GM10248 (cell line): ENCODE measurements around the gene VPS72.

Experiments used
- CTCF ChIA-PET: fragments of 300-600 bp; sonication (Branson Sonifier 250); formaldehyde crosslinking; extraction: SDS; loops from one replicate; lab custom pipeline; 2021; ENCODE audit warnings: antibody characterized with exemption; lab: Yijun Ruan, JAX
- POLR2A ChIA-PET: fragments of 350-650 bp; sonication (Branson Sonifier 250); formaldehyde crosslinking; extraction: SDS; loops from one replicate; lab custom pipeline; 2020; ENCODE audit warnings: antibody characterized with exemption; lab: Yijun Ruan, JAX
- DNase-seq: peaks from one replicate; pipeline ENCODE4 v3.0.0; 2012; ENCODE audit errors: extremely low spot score
- CTCF ChIP-seq: IDR thresholded peaks from 2 replicates; pipeline ENCODE4 v1.5.1; 2012; ENCODE audit warnings: mild to moderate bottlenecking, low read depth; ENCODE audit errors: extremely low read depth, missing control alignments, control extremely low read depth

The VPS72 gene

GRCh38 chr1:151175041-151175741 lies 14.8 kb downstream of the VPS72 start:
- ChIA-PET POLR2A (no interaction called here), CTCF (interaction anchor here (0.7 to 1.7 kb wide), 13 partner anchors 9 to 77 kb away, joined by 3 to 6 read pairs (median 4); partner anchors contain the start of genes TNFAIP8L2 and VPS72)
- no peak for DNase-seq
- no peak for TF ChIP-seq CTCF

GRCh38 chr1:151171190-151171589 lies 18.8 kb downstream of the VPS72 start:
- ChIA-PET POLR2A (no interaction called here), CTCF (interaction anchor here (1.3 to 2.0 kb wide), 7 partner anchors 8 to 175 kb away, joined by 3 to 7 read pairs (median 4); partner anchors contain the start of gene TNFAIP8L2)
- DNase-seq, result no peak
- no peak for TF ChIP-seq CTCF

- ChIA-PET CTCF (interaction anchor here (1.1 to 3.6 kb wide), 6 partner anchors 10 to 142 kb away, joined by 3 to 16 read pairs (median 3); partner anchors contain the start of genes TNFAIP8L2 and VPS72), POLR2A (no interaction called here)
- DNase-seq, result no peak
- no peak for TF ChIP-seq CTCF
Observed at GRCh38 chr1:151167116-151167515, 22.9 kb downstream of the VPS72 start.

GRCh38 chr1:151166505-151166956 lies 23.5 kb downstream of the VPS72 start:
- no peak for DNase-seq
- POLR2A ChIA-PET, result interaction anchor here (0.6 kb wide), 1 partner anchor 103 kb away, joined by 3 read pairs; no protein-coding TSS in a partner anchor
- TF ChIP-seq CTCF, result no peak
- CTCF ChIA-PET, result interaction anchor here (1.5 to 3.6 kb wide), 4 partner anchors 10 to 142 kb away, joined by 3 to 16 read pairs (median 3); partner anchors contain the start of gene TNFAIP8L2

- ChIA-PET CTCF (interaction anchor here (1.4 to 3.6 kb wide), 7 partner anchors 9 to 86 kb away, joined by 3 to 16 read pairs (median 4); partner anchors contain the start of gene TNFAIP8L2), POLR2A (interaction anchor here (0.6 to 1.1 kb wide), 3 partner anchors 9 to 103 kb away, joined by 3 read pairs; partner anchors contain the start of genes TNFAIP8L2 and VPS72)
- no peak for TF ChIP-seq CTCF
- peak; percentile 94 for DNase-seq
Observed at GRCh38 chr1:151165738-151166504, 24.1 kb downstream of the VPS72 start, which contains the start of the genes LYSMD1 and SCNM1. TSS of gene LYSMD1 (minus strand) at chr1:151165902. CDS start at chr1:151165258, 644 bp downstream. TSS of gene SCNM1 (plus strand) at chr1:151166144. CDS start at chr1:151166153, 9 bp downstream.
